GM23248 (cell line): ENCODE data around the gene POLR2F.

Source experiments
- EZH2 ChIP-seq: fragments of 200-600 bp; sonication (generic); IDR thresholded peaks from 2 replicates; pipeline ENCODE4 v1.6.1; 2018; ENCODE audit warnings: antibody characterized with exemption, mild to moderate bottlenecking; ENCODE audit not compliant: insufficient read depth, poor library complexity, severe bottlenecking
- EZH2phosphoT487 ChIP-seq: fragments of 200-600 bp; sonication (generic); IDR thresholded peaks from 2 replicates; pipeline ENCODE4 v1.6.1; 2018; ENCODE audit warnings: antibody characterized with exemption, moderate library complexity, mild to moderate bottlenecking, low read depth; ENCODE audit not compliant: insufficient read depth

- TF ChIP-seq EZH2 (no peak), EZH2phosphoT487 (no peak)
Measured at GRCh38 chr22:37922191-37922590, 31.3 kb upstream of the POLR2F start.
